GM21737 (cell line): ENCODE results near the gene FST.

ENCODE experiments used
- ATAC-seq: cut with Tn5 transposase; IDR thresholded peaks from one replicate; pipeline ENCODE4 v1.9.1; 2021; ENCODE audit warnings: mild to moderate bottlenecking, moderate library complexity; ENCODE audit not compliant: unreplicated experiment

Gene FST

GRCh38 chr5:53508125-53508524 lies 27.7 kb downstream of the FST start:
- ATAC-seq: no peak

DNA sequence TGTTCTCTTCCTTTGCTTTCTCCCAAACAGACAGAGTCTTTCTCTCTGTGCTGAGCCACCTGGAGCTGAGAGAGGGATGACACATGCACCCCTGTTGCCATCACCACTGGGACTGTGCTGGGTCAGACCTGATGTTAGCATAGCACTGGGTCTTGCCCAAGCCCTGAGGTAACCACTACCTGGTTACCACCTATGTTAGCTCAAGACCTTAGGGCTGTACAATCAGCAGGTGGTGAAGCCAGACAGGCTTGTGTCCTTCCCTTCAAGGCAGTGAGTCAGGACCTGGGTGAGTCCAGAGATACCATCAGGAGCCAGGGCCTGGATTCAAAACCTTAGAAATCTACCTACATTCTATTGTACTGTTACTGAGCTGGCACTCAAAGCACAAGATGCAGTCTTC lies 32.1 kb downstream of the FST start:
- ATAC-seq: no peak

DNA sequence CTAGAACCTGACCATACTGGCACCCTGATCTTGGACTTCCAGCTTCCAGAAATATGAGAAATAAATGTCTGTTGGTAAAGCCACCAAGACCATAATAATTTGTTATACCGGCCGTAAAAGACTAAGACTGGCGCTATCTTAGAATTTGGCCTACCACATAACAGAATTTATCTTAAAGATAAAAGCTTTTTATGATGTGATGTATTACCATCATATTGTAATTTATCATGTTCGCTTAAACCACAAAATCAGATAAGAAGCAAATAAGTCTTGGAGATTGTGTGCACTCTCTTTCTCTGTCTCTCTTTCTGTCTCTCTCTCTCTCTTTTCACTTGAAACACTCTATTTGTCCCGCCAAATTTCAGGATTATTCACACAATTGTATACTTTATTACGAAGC lies 35.6 kb downstream of the FST start:
- ATAC-seq: no peak

DNA sequence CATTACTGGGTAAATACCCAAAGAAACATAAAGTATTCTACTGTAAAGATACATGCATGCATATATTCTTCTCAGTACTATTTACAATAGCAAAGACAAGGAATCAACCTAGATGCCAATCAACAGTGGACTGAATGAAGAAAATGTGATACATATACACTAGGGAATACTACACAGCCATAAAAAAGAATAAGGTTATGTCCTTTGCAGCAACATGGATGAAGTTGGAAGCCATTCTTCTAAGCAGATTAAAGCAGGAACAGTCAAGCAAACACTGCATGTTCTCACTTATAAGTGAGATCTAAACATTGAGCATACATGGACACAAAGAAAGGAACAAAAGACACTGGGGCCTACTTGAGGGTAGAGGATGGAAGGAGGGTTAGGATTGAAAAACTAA lies 40.4 kb downstream of the FST start:
- ATAC-seq: no peak
